Measurements from ENCODE around the gene RING1.

RING1 gene

GRCh38 chr6:33171880-33172687, 36.2 kb upstream of the RING1 start:
- DNase-seq (ENCODE audit: low read depth in 2 of 3, low spot score in 2 of 3): no peak

- DNase-seq (ENCODE audit: low read depth in 2 of 3, low spot score in 2 of 3): no peak
Measured at GRCh38 chr6:33172688-33173534, 35.4 kb upstream of the RING1 start.

GRCh38 chr6:33173535-33174180, 34.6 kb upstream of the RING1 start:
- no peak for DNase-seq (ENCODE audit: low read depth in 2 of 3, low spot score in 2 of 3)

GRCh38 chr6:33174784-33175183, 33.5 kb upstream of the RING1 start:
- no peak for DNase-seq (ENCODE audit: low read depth in 2 of 3, low spot score in 2 of 3)

- no peak for DNase-seq (ENCODE audit: low read depth in 2 of 3, low spot score in 2 of 3)
Measured at GRCh38 chr6:33175436-33176069, 32.7 kb upstream of the RING1 start.

- no peak for DNase-seq (ENCODE audit: low read depth in 2 of 3, low spot score in 2 of 3)
Measured at GRCh38 chr6:33176906-33177305, 31.4 kb upstream of the RING1 start.

- DNase-seq (ENCODE audit: low read depth in 2 of 3, low spot score in 2 of 3): no peak
Measured at GRCh38 chr6:33177552-33178446, 30.5 kb upstream of the RING1 start.

GRCh38 chr6:33178755-33179475, 29.4 kb upstream of the RING1 start:
- no peak for DNase-seq (ENCODE audit: low read depth in 2 of 3, low spot score in 2 of 3)

- no peak for DNase-seq (ENCODE audit: low read depth in 2 of 3, low spot score in 2 of 3)
Measured at GRCh38 chr6:33181141-33181540, 27.2 kb upstream of the RING1 start.

- no peak for DNase-seq (ENCODE audit: low read depth in 2 of 3, low spot score in 2 of 3)
Measured at GRCh38 chr6:33183071-33183683, 25.1 kb upstream of the RING1 start.

GRCh38 chr6:33185190-33185589, 23.1 kb upstream of the RING1 start:
- no peak for DNase-seq (ENCODE audit: low read depth in 2 of 3, low spot score in 2 of 3)

GRCh38 chr6:33185654-33186187, 22.6 kb upstream of the RING1 start:
- DNase-seq (ENCODE audit: low read depth in 2 of 3, low spot score in 2 of 3): no peak

GRCh38 chr6:33187809-33188208, 20.5 kb upstream of the RING1 start:
- DNase-seq (ENCODE audit: low read depth in 2 of 3, low spot score in 2 of 3): no peak

GRCh38 chr6:33189164-33189563, 19.1 kb upstream of the RING1 start:
- no peak for DNase-seq (ENCODE audit: low read depth in 2 of 3, low spot score in 2 of 3)

GRCh38 chr6:33189625-33190448, 18.5 kb upstream of the RING1 start:
- no peak for DNase-seq (ENCODE audit: low read depth in 2 of 3, low spot score in 2 of 3)

- no peak for DNase-seq (ENCODE audit: low read depth in 2 of 3, low spot score in 2 of 3)
Measured at GRCh38 chr6:33190504-33191107, 17.7 kb upstream of the RING1 start.

- DNase-seq (ENCODE audit: low read depth in 2 of 3, low spot score in 2 of 3): no peak
Measured at GRCh38 chr6:33191383-33192104, 16.8 kb upstream of the RING1 start.

Measured in activated CD8-positive, alpha-beta memory T cell treated with anti-CD3 and anti-CD28 coated beads for 48 hours (primary cell).